Endothelial cell of umbilical vein (primary cell): Measurements from ENCODE around the gene FMN2. TPM values are rescaled to one million over a fixed set of nuclear protein-coding genes. Genes with fewer than 3 reads are reported as not detected.

Source experiments
- BruUV-seq: library from RNA; stranded (reverse); fragments of 400-500 nt; replicated peaks from 2 replicates; lab custom pipeline; 2021; lab: Mats Ljungman, UMichigan
- CTCF ChIA-PET: fragments of 300-600, 350-600 bp; sonication (Branson Sonifier 250); formaldehyde crosslinking; loops from one replicate; lab custom pipeline; 2021; ENCODE audit warnings: antibody characterized with exemption, inconsistent platforms; lab: Charles Lee
- POLR2A ChIA-PET: fragments of 300-600, 350-600 bp; sonication (Branson Sonifier 250); formaldehyde crosslinking; loops from one replicate; lab custom pipeline; 2021; ENCODE audit warnings: antibody characterized with exemption, inconsistent platforms; lab: Charles Lee
- DNase-seq: peaks from one replicate; pipeline ENCODE4 v3.0.0-alpha.2; 2011; ENCODE audit warnings: low read depth, low spot score
- FAIRE-seq: peaks from 2 replicates; lab custom pipeline; 2011; peaks lifted over from hg19 to GRCh38; lab: Jason Lieb, UNC
- H2AFZ ChIP-seq: 2 replicates; pipeline ENCODE4 v1.6.0; 2012; ENCODE audit warnings: low read depth, low read length, control low read depth, inconsistent platforms
- H3K27ac ChIP-seq: 2 replicates; pipeline ENCODE4 v1.5.1; 2011; ENCODE audit warnings: low read depth, mild to moderate bottlenecking, control low read depth, low read length, moderate library complexity; ENCODE audit not compliant: insufficient read depth
- H3K27me3 ChIP-seq, 2 experiments: 2 replicates each; pipeline versions ENCODE4 v1.6.0 to v1.6.1; 2011; ENCODE audit warnings: low read length in 2 of 2, mixed read lengths in 1 of 2; ENCODE audit not compliant: control insufficient read depth in 2 of 2, insufficient read depth in 2 of 2
- H3K36me3 ChIP-seq, 2 experiments: 2 replicates in 1 of 2; 3 replicates in 1 of 2; pipeline ENCODE4 v1.5.1; 2011; ENCODE audit warnings: low read length in 2 of 2, mild to moderate bottlenecking in 1 of 2, moderate library complexity in 1 of 2; ENCODE audit not compliant: control insufficient read depth in 2 of 2, insufficient read depth in 2 of 2; ENCODE audit errors: extremely low read depth in 1 of 2
- H3K4me1 ChIP-seq: 3 replicates; pipeline ENCODE4 v1.5.1; 2011; ENCODE audit warnings: mild to moderate bottlenecking, low read length; ENCODE audit not compliant: control insufficient read depth, insufficient read depth; ENCODE audit errors: extremely low read depth
- H3K4me2 ChIP-seq: 2 replicates; pipeline ENCODE4 v1.6.1; 2011; ENCODE audit warnings: low read length, control low read depth, mixed read lengths; ENCODE audit not compliant: insufficient read depth
- H3K4me3 ChIP-seq, 3 experiments: fragments of 200-600 bp in 1 of 3; sonication (generic), shearing (Covaris generic) in 1 of 3; replicated peaks in 1 of 3; 2 replicates each; pipeline ENCODE4 v1.5.1; 2011 to 2016; ENCODE audit warnings: control low read depth in 3 of 3, low read length in 3 of 3, mild to moderate bottlenecking in 2 of 3, inconsistent platforms in 1 of 3, low read depth in 1 of 3, moderate library complexity in 1 of 3; ENCODE audit not compliant: insufficient read depth in 1 of 3
- H3K79me2 ChIP-seq: 2 replicates; pipeline ENCODE4 v1.6.0; 2012; ENCODE audit warnings: low read length, inconsistent platforms; ENCODE audit not compliant: control insufficient read depth, insufficient read depth
- H3K9ac ChIP-seq: replicated peaks from 2 replicates; pipeline ENCODE3; 2011; ENCODE audit warnings: low read length, control low read depth; ENCODE audit not compliant: insufficient read depth; ENCODE audit errors: extremely low read depth
- H3K9me1 ChIP-seq: replicated peaks from 3 replicates; pipeline ENCODE4 v1.6.0; 2011; ENCODE audit warnings: mild to moderate bottlenecking, low read length; ENCODE audit not compliant: control insufficient read depth, insufficient read depth; ENCODE audit errors: extremely low read depth
- H3K9me3 ChIP-seq: replicated peaks from 2 replicates; pipeline ENCODE4 v1.5.1; 2012; ENCODE audit warnings: low read length, inconsistent platforms; ENCODE audit not compliant: control insufficient read depth, insufficient read depth
- H4K20me1 ChIP-seq: replicated peaks from 2 replicates; pipeline ENCODE3; 2011; ENCODE audit warnings: mild to moderate bottlenecking, low read length; ENCODE audit not compliant: control insufficient read depth, insufficient read depth; ENCODE audit errors: extremely low read depth
- EZH2 ChIP-seq: IDR thresholded peaks from 2 replicates; pipeline ENCODE4 v1.6.1; 2012; ENCODE audit warnings: borderline replicate concordance, low read depth, mild to moderate bottlenecking, moderate library complexity, low read length, inconsistent platforms; ENCODE audit not compliant: severe bottlenecking
- FOS ChIP-seq: IDR thresholded peaks from 2 replicates; pipeline ENCODE4 v1.6.1; 2011; ENCODE audit warnings: mild to moderate bottlenecking, low read length, moderate library complexity, borderline replicate concordance; ENCODE audit not compliant: insufficient read depth
- GATA2 ChIP-seq: IDR thresholded peaks from 2 replicates; pipeline ENCODE4 v1.7.0; 2011; ENCODE audit warnings: low read depth, mild to moderate bottlenecking, moderate library complexity, mixed read lengths, low read length; ENCODE audit not compliant: insufficient read length, insufficient read depth
- JUN ChIP-seq: IDR thresholded peaks from 2 replicates; pipeline ENCODE4 v1.6.1; 2011; ENCODE audit warnings: borderline replicate concordance, low read depth; ENCODE audit not compliant: insufficient read length, insufficient read depth
- MAX ChIP-seq: IDR thresholded peaks from 2 replicates; pipeline ENCODE4 v1.6.1; 2011; ENCODE audit not compliant: insufficient read depth, insufficient read length
- MYC ChIP-seq: IDR thresholded peaks from one replicate; pipeline ENCODE4 v1.6.1; 2011; ENCODE audit warnings: mild to moderate bottlenecking, low read depth, low read length
- POLR2A ChIP-seq: IDR thresholded peaks from 2 replicates; pipeline ENCODE4 v1.6.1; 2012; ENCODE audit warnings: low read depth, mild to moderate bottlenecking, control low read depth, low read length
- POLR2AphosphoS5 ChIP-seq: IDR thresholded peaks from 2 replicates; pipeline ENCODE4 v1.6.1; 2012; ENCODE audit warnings: low read depth, mild to moderate bottlenecking, control low read depth, low read length, moderate library complexity; ENCODE audit not compliant: insufficient read depth
- dilution Hi-C: fragments of 300-500 bp; cut with MboI; formaldehyde crosslinking; loops from one replicate; pipeline ENCODE4 v1.15.0; 2019; ENCODE audit warnings: low sequenced_read_pairs; ENCODE audit not compliant: extremely low pct_ligation_motif_present
- intact Hi-C: fragments of 100-400 bp; cut with micrococcal nuclease; formaldehyde crosslinking; loops from one replicate; pipeline ENCODE4 v1.10.0; 2022
- polyA plus RNA-seq, 4 experiments: library from polyadenylated mRNA; depleted of rRNA in 3 of 4; stranded (reverse) in 3 of 4; unstranded in 1 of 4; fragments of >200 nt; gene quantifications; 2 replicates each; pipeline versions ENCODE4 v1.2.1 to v1.2.3, GENCODE V29; 2011 to 2012; ENCODE audit warnings: missing spikeins in 1 of 4
- total RNA-seq: library from RNA; stranded (reverse); gene quantifications from 2 replicates; pipeline ENCODE4 v1.2.3, GENCODE V29; 2021
- TF ChIP-seq, protein P1 (sequence below), 2 donors: IDR thresholded peaks; 1 replicate in 1 of 2; 2 replicates in 1 of 2; pipeline ENCODE4 v1.5.1; 2011; ENCODE audit warnings: low read length in 2 of 2, mild to moderate bottlenecking in 2 of 2, moderate library complexity in 2 of 2, control low read depth in 1 of 2, inconsistent platforms in 1 of 2, low read depth in 1 of 2; ENCODE audit not compliant: insufficient read depth in 1 of 2; ENCODE audit errors: extremely low read depth in 1 of 2

The FMN2 gene
- total and polyA plus RNA-seq, 2 donors (not counting 3 experiments of a cell fraction or from before 2014, with no cell fraction given): not detected

DNA sequence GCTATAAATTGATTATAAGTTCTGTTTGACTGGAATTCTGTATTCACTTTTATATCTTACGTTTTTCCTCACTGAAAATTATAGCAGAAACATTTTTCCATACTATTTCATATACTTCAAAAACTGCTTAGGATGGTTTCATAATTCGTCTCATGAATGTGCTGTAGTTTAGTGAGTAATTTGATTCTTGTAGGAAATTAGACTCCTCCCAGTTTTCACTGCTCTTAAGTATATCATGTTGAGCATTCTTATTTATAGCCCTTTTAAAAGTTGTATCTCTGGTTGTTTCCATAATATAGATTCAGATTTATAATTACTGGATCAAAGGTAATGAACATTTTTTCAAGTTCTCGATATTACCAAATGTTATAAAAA lies 250.6 kb downstream of the FMN2 start:
- dilution Hi-C loops: no loop called here
- H4K20me1 ChIP-seq: no peaks in the 10 kb centered on the region
- no peaks in the 10 kb centered on the region for H3K27me3 ChIP-seq
- no peak overlapping the region for H3K9ac ChIP-seq
- TF ChIP-seq POLR2A: no peak
- no peak for TF ChIP-seq JUN
- TF ChIP-seq MAX: no peak
- TF ChIP-seq GATA2: no peak
- TF ChIP-seq, protein P1, sequence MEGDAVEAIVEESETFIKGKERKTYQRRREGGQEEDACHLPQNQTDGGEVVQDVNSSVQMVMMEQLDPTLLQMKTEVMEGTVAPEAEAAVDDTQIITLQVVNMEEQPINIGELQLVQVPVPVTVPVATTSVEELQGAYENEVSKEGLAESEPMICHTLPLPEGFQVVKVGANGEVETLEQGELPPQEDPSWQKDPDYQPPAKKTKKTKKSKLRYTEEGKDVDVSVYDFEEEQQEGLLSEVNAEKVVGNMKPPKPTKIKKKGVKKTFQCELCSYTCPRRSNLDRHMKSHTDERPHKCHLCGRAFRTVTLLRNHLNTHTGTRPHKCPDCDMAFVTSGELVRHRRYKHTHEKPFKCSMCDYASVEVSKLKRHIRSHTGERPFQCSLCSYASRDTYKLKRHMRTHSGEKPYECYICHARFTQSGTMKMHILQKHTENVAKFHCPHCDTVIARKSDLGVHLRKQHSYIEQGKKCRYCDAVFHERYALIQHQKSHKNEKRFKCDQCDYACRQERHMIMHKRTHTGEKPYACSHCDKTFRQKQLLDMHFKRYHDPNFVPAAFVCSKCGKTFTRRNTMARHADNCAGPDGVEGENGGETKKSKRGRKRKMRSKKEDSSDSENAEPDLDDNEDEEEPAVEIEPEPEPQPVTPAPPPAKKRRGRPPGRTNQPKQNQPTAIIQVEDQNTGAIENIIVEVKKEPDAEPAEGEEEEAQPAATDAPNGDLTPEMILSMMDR (IDR thresholded peaks at IDR 0.05; ENCODE audit: extremely low read depth in 1 of 2, insufficient read depth in 1 of 2, low read depth in 1 of 2, low read length in 2 of 2): no peak
- TF ChIP-seq MYC: no peak
- TF ChIP-seq EZH2: no peak
- TF ChIP-seq POLR2AphosphoS5: no peak
- TF ChIP-seq FOS: no peak
- H2AFZ ChIP-seq: no peak overlapping the region
- no TSS peak for BruUV-seq
- H3K9me3 ChIP-seq: peaks cover 5% of the 10 kb centered on the region
- FAIRE-seq: no peak
- H3K9me1 ChIP-seq: no peaks in the 10 kb centered on the region
- H3K79me2 ChIP-seq: no peaks in the 10 kb centered on the region
- no peak overlapping the region for H3K4me3 ChIP-seq
- intact Hi-C loops: no loop called here
- H3K4me1 ChIP-seq: no peaks in the 10 kb centered on the region
- no peak overlapping the region for H3K27ac ChIP-seq
- no peaks in the 10 kb centered on the region for H3K36me3 ChIP-seq
- no peak overlapping the region for H3K4me2 ChIP-seq
- no peak for DNase-seq
- POLR2A ChIA-PET: no interaction called here
- CTCF ChIA-PET: no interaction called here
